Stimulated activated CD8-positive, alpha-beta memory T cell treated with anti-CD3 and anti-CD28 coated beads, Interleukin-12 subunit alpha, Interleukin-12 subunit beta, amount 100 ng/mL, for 24 hours (primary cell): ENCODE measurements around the gene GFRA1.

Experiments used
- DNase-seq: peaks from one replicate; pipeline ENCODE4 v3.0.0-alpha.2; 2020; ENCODE audit errors: extremely low read depth

Gene GFRA1

GRCh38 chr10:116241085-116241484 lies 31.9 kb downstream of the GFRA1 start:
- no peak for DNase-seq

GRCh38 chr10:116240157-116240950 lies 32.7 kb downstream of the GFRA1 start:
- DNase-seq = no peak

GRCh38 chr10:116239229-116239628 lies 33.8 kb downstream of the GFRA1 start:
- no peak for DNase-seq

GRCh38 chr10:116237970-116238369 lies 35.0 kb downstream of the GFRA1 start:
- no peak for DNase-seq

GRCh38 chr10:116237260-116237659 lies 35.7 kb downstream of the GFRA1 start:
- no peak for DNase-seq

- DNase-seq = no peak
These were observed 39.8 kb downstream of the GFRA1 start for GRCh38 chr10:116233230-116233629.

- no peak for DNase-seq
These were observed 40.4 kb downstream of the GFRA1 start for GRCh38 chr10:116232613-116233012.

- DNase-seq = no peak
These were observed 46.2 kb downstream of the GFRA1 start for GRCh38 chr10:116226766-116227165.

- DNase-seq = no peak
These were observed 47.0 kb downstream of the GFRA1 start for GRCh38 chr10:116226053-116226452.

GRCh38 chr10:116223289-116223688 lies 49.7 kb downstream of the GFRA1 start:
- no peak for DNase-seq

- no peak for DNase-seq
These were observed 52.0 kb downstream of the GFRA1 start for GRCh38 chr10:116221053-116221452.

GRCh38 chr10:116216676-116217075 lies 56.3 kb downstream of the GFRA1 start:
- no peak for DNase-seq

GRCh38 chr10:116215651-116216050 lies 57.4 kb downstream of the GFRA1 start:
- no peak for DNase-seq

GRCh38 chr10:116211682-116212081 lies 61.3 kb downstream of the GFRA1 start:
- DNase-seq = no peak

GRCh38 chr10:116210588-116211346 lies 62.2 kb downstream of the GFRA1 start:
- DNase-seq = no peak

GRCh38 chr10:116209781-116210180 lies 63.2 kb downstream of the GFRA1 start:
- DNase-seq = no peak

GRCh38 chr10:116208956-116209567 lies 63.9 kb downstream of the GFRA1 start:
- no peak for DNase-seq

GRCh38 chr10:116207690-116208089 lies 65.3 kb downstream of the GFRA1 start:
- DNase-seq = no peak

- no peak for DNase-seq
These were observed 69.3 kb downstream of the GFRA1 start for GRCh38 chr10:116203661-116204060.

- no peak for DNase-seq
These were observed 71.2 kb downstream of the GFRA1 start for GRCh38 chr10:116201670-116202430.

- DNase-seq = no peak
These were observed 72.0 kb downstream of the GFRA1 start for GRCh38 chr10:116201011-116201410.

GRCh38 chr10:116198676-116199035 lies 74.3 kb downstream of the GFRA1 start:
- no peak for DNase-seq
